Cardiac muscle cell (in vitro differentiated cells and primary cell): ENCODE measurements around the gene ANAPC15. TPM values are rescaled to one million over a fixed set of nuclear protein-coding genes. Genes with fewer than 3 reads are reported as not detected.

Experiments used
- DNase-seq, 2 donors: peaks; one replicate each; pipeline versions ENCODE4 v3.0.0 to v3.0.0-alpha.2; 2010 to 2017; ENCODE audit warnings: low read depth in 1 of 2, low spot score in 1 of 2
- H3K27ac ChIP-seq: fragments of 200-600 bp; sonication (generic); 2 replicates; pipeline ENCODE4 v1.5.1; 2016
- H3K27me3 ChIP-seq: fragments of 200-600 bp; sonication (generic); 2 replicates; pipeline ENCODE4 v1.6.0; 2016; ENCODE audit warnings: control low read depth
- H3K36me3 ChIP-seq: fragments of 200-600 bp; sonication (generic); 2 replicates; pipeline ENCODE4 v1.5.1; 2016; ENCODE audit warnings: control low read depth
- H3K4me1 ChIP-seq: fragments of 200-600 bp; sonication (generic); 2 replicates; pipeline ENCODE4 v1.8.1; 2017; ENCODE audit warnings: low read depth, mild to moderate bottlenecking, mixed run types
- H3K4me3 ChIP-seq: fragments of 200-600 bp; sonication (generic); 2 replicates; pipeline ENCODE4 v1.5.1; 2016; ENCODE audit warnings: mild to moderate bottlenecking
- H3K9me3 ChIP-seq: fragments of 200-600 bp; sonication (generic); 2 replicates; pipeline ENCODE4 v1.5.1; 2017; ENCODE audit warnings: low read depth, mild to moderate bottlenecking, control low read depth
- polyA plus RNA-seq: library from polyadenylated mRNA; unstranded; fragments of >200 nt; fragmentation: Nextera tagmentation; extraction: Ambion mirVana; gene quantifications from 2 replicates; pipeline ENCODE4 v1.2.1, GENCODE V29; 2016
- total RNA-seq: library from RNA; depleted of rRNA; stranded (reverse); fragments of >200 nt; gene quantifications from 2 replicates; pipeline ENCODE4 v1.2.3, GENCODE V29; 2016
- TF ChIP-seq, protein P1 (sequence below): IDR thresholded peaks from 2 replicates; pipeline ENCODE4 v1.5.1; 2012; ENCODE audit warnings: low read depth, mild to moderate bottlenecking, low read length

Gene ANAPC15
- total and polyA plus RNA-seq, 2 experiments from 2014 or later = 49.9 to 101 TPM

GRCh38 chr11:72102631-72102945 is 9.9 kb downstream of the ANAPC15 start:
- Histone ChIP-seq H3K27me3 (no peaks in the 10 kb centered on the region), H3K4me3 (peak overlapping the region; percentile 82), H3K4me1 (peaks cover 10% of the 10 kb centered on the region), H3K36me3 (peaks cover 12% of the 10 kb centered on the region), H3K27ac (peak overlapping the region; percentile 94), H3K9me3 (no peaks in the 10 kb centered on the region)
- DNase-seq = no peak
- TF ChIP-seq, protein P1, sequence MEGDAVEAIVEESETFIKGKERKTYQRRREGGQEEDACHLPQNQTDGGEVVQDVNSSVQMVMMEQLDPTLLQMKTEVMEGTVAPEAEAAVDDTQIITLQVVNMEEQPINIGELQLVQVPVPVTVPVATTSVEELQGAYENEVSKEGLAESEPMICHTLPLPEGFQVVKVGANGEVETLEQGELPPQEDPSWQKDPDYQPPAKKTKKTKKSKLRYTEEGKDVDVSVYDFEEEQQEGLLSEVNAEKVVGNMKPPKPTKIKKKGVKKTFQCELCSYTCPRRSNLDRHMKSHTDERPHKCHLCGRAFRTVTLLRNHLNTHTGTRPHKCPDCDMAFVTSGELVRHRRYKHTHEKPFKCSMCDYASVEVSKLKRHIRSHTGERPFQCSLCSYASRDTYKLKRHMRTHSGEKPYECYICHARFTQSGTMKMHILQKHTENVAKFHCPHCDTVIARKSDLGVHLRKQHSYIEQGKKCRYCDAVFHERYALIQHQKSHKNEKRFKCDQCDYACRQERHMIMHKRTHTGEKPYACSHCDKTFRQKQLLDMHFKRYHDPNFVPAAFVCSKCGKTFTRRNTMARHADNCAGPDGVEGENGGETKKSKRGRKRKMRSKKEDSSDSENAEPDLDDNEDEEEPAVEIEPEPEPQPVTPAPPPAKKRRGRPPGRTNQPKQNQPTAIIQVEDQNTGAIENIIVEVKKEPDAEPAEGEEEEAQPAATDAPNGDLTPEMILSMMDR = no peak

GRCh38 chr11:72102162-72102561 is 10.3 kb downstream of the ANAPC15 start:
- Histone ChIP-seq H3K4me3 (peak overlapping the region; percentile 82), H3K27ac (peak overlapping the region; percentile 94), H3K27me3 (no peaks in the 10 kb centered on the region), H3K36me3 (peaks cover 15% of the 10 kb centered on the region), H3K9me3 (no peaks in the 10 kb centered on the region), H3K4me1 (peaks cover 10% of the 10 kb centered on the region)
- TF ChIP-seq, protein P1 = no peak
- no peak for DNase-seq

GRCh38 chr11:72100462-72100861 is 12.0 kb downstream of the ANAPC15 start:
- Histone ChIP-seq H3K9me3 (no peaks in the 10 kb centered on the region), H3K36me3 (peaks cover 15% of the 10 kb centered on the region), H3K4me1 (peaks cover 10% of the 10 kb centered on the region), H3K27ac (no peak overlapping the region), H3K4me3 (no peak overlapping the region), H3K27me3 (no peaks in the 10 kb centered on the region)
- no peak for DNase-seq
- TF ChIP-seq, protein P1 = no peak

- H3K4me3 ChIP-seq = no peak overlapping the region
- TF ChIP-seq, protein P1 = no peak
- no peak overlapping the region for H3K27ac ChIP-seq
- peaks cover 10% of the 10 kb centered on the region for H3K4me1 ChIP-seq
- DNase-seq = no peak
- peaks cover 15% of the 10 kb centered on the region for H3K36me3 ChIP-seq
- no peaks in the 10 kb centered on the region for H3K27me3 ChIP-seq
- no peaks in the 10 kb centered on the region for H3K9me3 ChIP-seq
Observed at GRCh38 chr11:72100009-72100408, 12.5 kb downstream of the ANAPC15 start.

GRCh38 chr11:72098741-72099140 is 13.8 kb downstream of the ANAPC15 start:
- Histone ChIP-seq H3K27me3 (no peaks in the 10 kb centered on the region), H3K9me3 (no peaks in the 10 kb centered on the region), H3K36me3 (peaks cover 20% of the 10 kb centered on the region), H3K27ac (no peak overlapping the region), H3K4me3 (no peak overlapping the region), H3K4me1 (peaks cover 9% of the 10 kb centered on the region)
- no peak for DNase-seq
- TF ChIP-seq, protein P1 = no peak

GRCh38 chr11:72091292-72091691 is 21.2 kb downstream of the ANAPC15 start:
- no peaks in the 10 kb centered on the region for H3K9me3 ChIP-seq
- TF ChIP-seq, protein P1 = peak; percentile 81
- no peaks in the 10 kb centered on the region for H3K4me1 ChIP-seq
- no peak overlapping the region for H3K4me3 ChIP-seq
- peak overlapping the region; percentile 23 for H3K27ac ChIP-seq
- H3K27me3 ChIP-seq = no peaks in the 10 kb centered on the region
- peaks cover 4% of the 10 kb centered on the region for H3K36me3 ChIP-seq
- DNase-seq = peak; percentile 74 to 76
